GOT3 (cell line): ENCODE results near the gene TMEM184B.
A peak's percentile ranks its signal among the peaks of the same experiment; 100 is the strongest.

Source experiments
- DNase-seq: peaks from one replicate; lab custom pipeline; 2025; ENCODE audit warnings: mixed read lengths; lab: John Stamatoyannopoulos, UW

Gene TMEM184B

GRCh38 chr22:38205261-38206128, 67.3 kb downstream of the TMEM184B start:
- DNase-seq: no peak

- DNase-seq: no peak
These were observed 68.0 kb downstream of the TMEM184B start for GRCh38 chr22:38204784-38205183.

- DNase-seq: no peak
These were observed 68.8 kb downstream of the TMEM184B start for GRCh38 chr22:38203855-38204514.

GRCh38 chr22:38203090-38203810, 69.6 kb downstream of the TMEM184B start:
- DNase-seq: no peak

GRCh38 chr22:38202437-38203089, 70.2 kb downstream of the TMEM184B start:
- peak; percentile 55 for DNase-seq

- DNase-seq: peak; percentile 94
These were observed 70.9 kb downstream of the TMEM184B start, which contains the start of gene MAFF for GRCh38 chr22:38201711-38202436. TSS of gene MAFF (plus strand) at chr22:38201994. CDS start at chr22:38213854, 11,860 bp downstream.

- DNase-seq: no peak
These were observed 71.5 kb downstream of the TMEM184B start for GRCh38 chr22:38201371-38201710.

GRCh38 chr22:38199826-38200559, 72.8 kb downstream of the TMEM184B start:
- DNase-seq: no peak

- DNase-seq: no peak
These were observed 75.9 kb downstream of the TMEM184B start for GRCh38 chr22:38196791-38197419.

GRCh38 chr22:38193580-38193979, 79.2 kb downstream of the TMEM184B start:
- no peak for DNase-seq

- no peak for DNase-seq
These were observed 80.3 kb downstream of the TMEM184B start for GRCh38 chr22:38192475-38192863.

- DNase-seq: no peak
These were observed 80.9 kb downstream of the TMEM184B start for GRCh38 chr22:38191731-38192474.

- DNase-seq: no peak
These were observed 81.8 kb downstream of the TMEM184B start for GRCh38 chr22:38191055-38191454.

- no peak for DNase-seq
These were observed 82.2 kb downstream of the TMEM184B start for GRCh38 chr22:38190581-38190980.

- no peak for DNase-seq
These were observed 83.7 kb downstream of the TMEM184B start for GRCh38 chr22:38189104-38189503.

- no peak for DNase-seq
These were observed 85.2 kb downstream of the TMEM184B start for GRCh38 chr22:38187413-38188212.

GRCh38 chr22:38186429-38186828, 86.4 kb downstream of the TMEM184B start:
- DNase-seq: no peak

GRCh38 chr22:38184788-38185187, 88.0 kb downstream of the TMEM184B start:
- DNase-seq: no peak
